ENCODE data around the gene SP140.

The SP140 gene

DNA sequence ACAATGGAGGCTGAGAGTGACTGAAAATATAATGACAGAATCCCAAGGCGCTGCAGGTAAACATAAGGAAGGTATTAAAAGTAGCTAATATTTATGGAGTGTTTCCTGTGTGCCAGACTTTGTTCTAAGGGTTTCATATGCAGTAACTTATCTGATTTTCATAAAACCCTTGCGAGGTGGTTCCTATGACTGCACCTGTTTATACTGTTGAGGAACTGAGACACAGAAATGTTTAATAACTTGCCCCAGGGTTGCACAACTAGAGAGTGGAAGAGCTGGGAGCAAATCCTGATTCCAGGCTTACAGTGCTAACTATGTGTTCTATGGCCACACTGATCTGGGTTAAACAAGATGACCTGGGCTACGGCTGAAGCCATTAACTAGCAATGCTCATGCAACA lies 8.1 kb upstream of the SP140 start:
- H3K36me3 ChIP-seq (ENCODE audit: control insufficient read depth, insufficient read depth, low read length), result no peaks in the 10 kb centered on the region
- no peak overlapping the region for H3K9ac ChIP-seq
- no peaks in the 10 kb centered on the region for H3K9me3 ChIP-seq (ENCODE audit: control insufficient read depth, low read length)
- H3K79me2 ChIP-seq, result no peaks in the 10 kb centered on the region
- H2AFZ ChIP-seq, result no peak overlapping the region
- no peaks in the 10 kb centered on the region for H3K27me3 ChIP-seq (ENCODE audit: control insufficient read depth, insufficient read depth, low read length)
- peaks cover 3% of the 10 kb centered on the region for H3K4me1 ChIP-seq
- no peak overlapping the region for H3K27ac ChIP-seq
- H3K4me2 ChIP-seq (ENCODE audit: low read length), result no peak overlapping the region
- no peak overlapping the region for H3K4me3 ChIP-seq (ENCODE audit: low read depth, low read length)
- TF ChIP-seq, protein P1, sequence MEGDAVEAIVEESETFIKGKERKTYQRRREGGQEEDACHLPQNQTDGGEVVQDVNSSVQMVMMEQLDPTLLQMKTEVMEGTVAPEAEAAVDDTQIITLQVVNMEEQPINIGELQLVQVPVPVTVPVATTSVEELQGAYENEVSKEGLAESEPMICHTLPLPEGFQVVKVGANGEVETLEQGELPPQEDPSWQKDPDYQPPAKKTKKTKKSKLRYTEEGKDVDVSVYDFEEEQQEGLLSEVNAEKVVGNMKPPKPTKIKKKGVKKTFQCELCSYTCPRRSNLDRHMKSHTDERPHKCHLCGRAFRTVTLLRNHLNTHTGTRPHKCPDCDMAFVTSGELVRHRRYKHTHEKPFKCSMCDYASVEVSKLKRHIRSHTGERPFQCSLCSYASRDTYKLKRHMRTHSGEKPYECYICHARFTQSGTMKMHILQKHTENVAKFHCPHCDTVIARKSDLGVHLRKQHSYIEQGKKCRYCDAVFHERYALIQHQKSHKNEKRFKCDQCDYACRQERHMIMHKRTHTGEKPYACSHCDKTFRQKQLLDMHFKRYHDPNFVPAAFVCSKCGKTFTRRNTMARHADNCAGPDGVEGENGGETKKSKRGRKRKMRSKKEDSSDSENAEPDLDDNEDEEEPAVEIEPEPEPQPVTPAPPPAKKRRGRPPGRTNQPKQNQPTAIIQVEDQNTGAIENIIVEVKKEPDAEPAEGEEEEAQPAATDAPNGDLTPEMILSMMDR (IDR thresholded peaks at IDR 0.05), result no peak

DNA sequence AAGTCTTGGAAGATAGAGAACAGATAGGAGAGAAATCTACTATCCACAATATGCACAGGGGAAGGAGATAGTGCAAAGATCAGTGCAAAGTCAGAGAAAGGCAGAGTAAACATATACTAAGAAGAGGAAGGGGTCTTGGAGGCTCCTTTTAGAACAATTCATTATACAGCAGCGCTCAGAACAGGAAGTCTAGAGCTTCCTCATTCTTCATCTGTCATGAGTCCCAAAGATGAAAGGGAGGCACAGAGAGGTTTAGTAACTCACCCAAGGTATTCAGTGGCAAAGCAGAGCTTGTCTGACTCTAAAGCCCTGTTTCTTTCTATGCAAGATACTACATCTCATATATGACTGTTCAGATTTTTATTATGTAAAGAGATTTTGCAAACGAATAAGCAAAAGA lies 7.1 kb upstream of the SP140 start:
- Histone ChIP-seq H3K4me2 (ENCODE audit: low read length) (peak overlapping the region; percentile 33), H3K36me3 (ENCODE audit: control insufficient read depth, insufficient read depth, low read length) (no peaks in the 10 kb centered on the region), H3K9me3 (ENCODE audit: control insufficient read depth, low read length) (no peaks in the 10 kb centered on the region), H3K9ac (no peak overlapping the region), H3K4me1 (peaks cover 3% of the 10 kb centered on the region), H2AFZ (no peak overlapping the region), H3K27me3 (ENCODE audit: control insufficient read depth, insufficient read depth, low read length) (no peaks in the 10 kb centered on the region), H3K79me2 (no peaks in the 10 kb centered on the region), H3K27ac (no peak overlapping the region), H3K4me3 (ENCODE audit: low read depth, low read length) (no peak overlapping the region)
- TF ChIP-seq, protein P1 (IDR thresholded peaks at IDR 0.05), result no peak

GRCh38 chr2:230219419-230220331 lies 5.9 kb upstream of the SP140 start, which contains the start of gene SP110:
Gene SP110 (minus strand): TSS chr2:230219984. CDS start chr2:230216927, 3,057 bp downstream.
- Histone ChIP-seq H3K4me3 (ENCODE audit: low read depth, low read length) (peak within 1 kb of the TSS; percentile 73), H2AFZ (peak within 1 kb of the TSS; percentile 87), H3K79me2 (no peaks in the 10 kb centered on the region), H3K9ac (no peak within 1 kb of the TSS), H3K27me3 (ENCODE audit: control insufficient read depth, insufficient read depth, low read length) (no peaks in the 10 kb centered on the region), H3K27ac (peak within 1 kb of the TSS; percentile 76), H3K4me2 (ENCODE audit: low read length) (peak within 1 kb of the TSS; percentile 78), H3K36me3 (ENCODE audit: control insufficient read depth, insufficient read depth, low read length) (no peaks in the 10 kb centered on the region), H3K4me1 (peaks cover 3% of the 10 kb centered on the region), H3K9me3 (ENCODE audit: control insufficient read depth, low read length) (no peaks in the 10 kb centered on the region)
- TF ChIP-seq, protein P1 (IDR thresholded peaks at IDR 0.05), result no peak

DNA sequence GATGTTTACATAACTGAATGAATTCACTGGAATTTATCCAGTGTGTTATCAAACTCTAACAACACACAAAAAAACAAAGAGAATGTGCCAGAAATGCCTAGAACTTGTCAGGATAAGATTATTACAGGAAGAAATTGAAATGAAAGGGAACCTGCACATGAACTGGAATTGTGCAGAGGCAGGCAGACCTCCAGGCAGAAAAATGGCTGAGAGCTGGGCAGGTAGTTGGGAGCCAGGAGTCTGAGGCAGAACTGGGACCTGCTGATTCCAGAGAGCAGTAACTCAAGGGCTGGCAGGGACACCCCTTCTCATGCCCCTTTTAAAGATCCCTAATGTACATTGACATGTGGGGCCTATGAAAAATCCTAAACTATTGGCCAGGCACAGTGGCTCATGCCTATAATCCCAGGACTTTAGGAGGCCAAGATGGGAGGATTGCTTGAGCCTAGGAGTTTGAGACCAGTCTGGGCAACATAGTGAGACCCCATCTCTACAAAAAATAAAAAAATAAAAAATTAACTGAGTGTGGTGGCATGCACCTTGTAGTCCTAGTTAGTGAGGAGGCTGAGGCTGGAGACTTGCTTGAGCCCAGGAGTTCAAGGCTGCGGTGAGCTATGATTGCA lies 5.1 kb upstream of the SP140 start:
- Histone ChIP-seq H3K4me3 (ENCODE audit: low read depth, low read length) (peak overlapping the region; percentile 73), H3K4me2 (ENCODE audit: low read length) (peak overlapping the region; percentile 78), H3K79me2 (no peaks in the 10 kb centered on the region), H3K27ac (peak overlapping the region; percentile 76), H3K4me1 (peaks cover 3% of the 10 kb centered on the region), H2AFZ (peak overlapping the region; percentile 87), H3K36me3 (ENCODE audit: control insufficient read depth, insufficient read depth, low read length) (no peaks in the 10 kb centered on the region), H3K27me3 (ENCODE audit: control insufficient read depth, insufficient read depth, low read length) (no peaks in the 10 kb centered on the region), H3K9ac (no peak overlapping the region), H3K9me3 (ENCODE audit: control insufficient read depth, low read length) (no peaks in the 10 kb centered on the region)
- TF ChIP-seq, protein P1 (IDR thresholded peaks at IDR 0.05), result no peak

Measured in parathyroid adenoma (tissue), 2 donors.